ENCODE measurements around the gene GGT6. TPM values are rescaled to one million over a fixed set of nuclear protein-coding genes. Genes with fewer than 3 reads are reported as not detected.
"Not testable (repeated sequence)": the region's sequence is repeated elsewhere in the genome, so short reads cannot be mapped to it uniquely, and the experiment has no call there.

The GGT6 gene
- polyA plus RNA-seq, 1 experiment = not detected

DNA sequence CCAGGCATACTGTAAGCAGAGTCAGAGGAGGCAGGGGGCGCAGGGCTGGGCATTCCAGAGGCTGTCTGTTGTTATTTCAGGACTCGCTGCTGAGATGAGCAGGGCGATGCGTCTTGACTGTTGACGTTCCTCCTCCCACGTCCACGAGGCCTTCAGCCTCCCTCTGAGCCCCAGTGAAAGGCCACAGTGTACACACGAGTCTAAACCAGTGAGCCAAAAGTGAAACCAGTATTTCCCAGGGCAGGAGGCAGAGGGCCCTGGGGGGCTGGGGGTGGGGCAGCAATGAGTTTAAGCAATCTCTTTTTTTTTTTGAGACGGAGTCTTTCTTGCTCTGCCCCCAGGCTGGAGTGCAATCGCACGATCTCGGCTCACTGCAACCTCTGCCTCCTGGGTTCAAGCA lies 45.4 kb upstream of the GGT6 start:
- CTCF ChIA-PET = no interaction called here
- Histone ChIP-seq H3K36me3 (ENCODE audit: control insufficient read depth, insufficient read depth, low read length) (no peaks in the 10 kb centered on the region), H3K27me3 (ENCODE audit: control insufficient read depth, insufficient read depth, low read length) (peaks cover 19% of the 10 kb centered on the region), H3K4me3 (ENCODE audit: low read depth, low read length) (no peak overlapping the region)
- POLR2A ChIA-PET = no interaction called here
- TF ChIP-seq, protein P1, sequence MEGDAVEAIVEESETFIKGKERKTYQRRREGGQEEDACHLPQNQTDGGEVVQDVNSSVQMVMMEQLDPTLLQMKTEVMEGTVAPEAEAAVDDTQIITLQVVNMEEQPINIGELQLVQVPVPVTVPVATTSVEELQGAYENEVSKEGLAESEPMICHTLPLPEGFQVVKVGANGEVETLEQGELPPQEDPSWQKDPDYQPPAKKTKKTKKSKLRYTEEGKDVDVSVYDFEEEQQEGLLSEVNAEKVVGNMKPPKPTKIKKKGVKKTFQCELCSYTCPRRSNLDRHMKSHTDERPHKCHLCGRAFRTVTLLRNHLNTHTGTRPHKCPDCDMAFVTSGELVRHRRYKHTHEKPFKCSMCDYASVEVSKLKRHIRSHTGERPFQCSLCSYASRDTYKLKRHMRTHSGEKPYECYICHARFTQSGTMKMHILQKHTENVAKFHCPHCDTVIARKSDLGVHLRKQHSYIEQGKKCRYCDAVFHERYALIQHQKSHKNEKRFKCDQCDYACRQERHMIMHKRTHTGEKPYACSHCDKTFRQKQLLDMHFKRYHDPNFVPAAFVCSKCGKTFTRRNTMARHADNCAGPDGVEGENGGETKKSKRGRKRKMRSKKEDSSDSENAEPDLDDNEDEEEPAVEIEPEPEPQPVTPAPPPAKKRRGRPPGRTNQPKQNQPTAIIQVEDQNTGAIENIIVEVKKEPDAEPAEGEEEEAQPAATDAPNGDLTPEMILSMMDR (IDR thresholded peaks at IDR 0.05; ENCODE audit: insufficient read depth, low read depth, low read length) = no peak
- no peak for DNase-seq (ENCODE audit: low read depth)

DNA sequence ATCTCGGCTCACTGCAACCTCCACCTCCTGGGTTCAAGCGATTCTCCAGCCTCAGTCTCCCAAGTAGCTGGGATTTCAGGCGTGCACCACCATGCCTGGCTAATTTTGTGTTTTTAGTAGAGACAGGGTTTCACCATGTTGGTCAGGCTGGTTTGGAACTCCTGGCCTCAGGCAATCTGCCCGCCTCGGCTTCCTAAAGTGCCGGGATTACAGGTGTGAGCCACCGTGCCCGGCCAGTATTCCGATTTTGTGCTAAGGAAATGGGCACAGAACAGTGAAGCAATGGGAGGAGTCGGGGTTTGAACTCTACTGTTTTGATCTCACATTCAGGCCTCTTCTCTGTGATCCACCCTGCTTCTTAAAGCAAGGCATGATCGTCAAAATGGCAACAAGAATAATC lies 44.4 kb upstream of the GGT6 start:
- H3K27me3 ChIP-seq (ENCODE audit: control insufficient read depth, insufficient read depth, low read length) = peaks cover 18% of the 10 kb centered on the region
- POLR2A ChIA-PET; H3K36me3 ChIP-seq (ENCODE audit: control insufficient read depth, insufficient read depth, low read length); DNase-seq (ENCODE audit: low read depth); CTCF ChIA-PET; H3K4me3 ChIP-seq (ENCODE audit: low read depth, low read length): not testable (repeated sequence)

DNA sequence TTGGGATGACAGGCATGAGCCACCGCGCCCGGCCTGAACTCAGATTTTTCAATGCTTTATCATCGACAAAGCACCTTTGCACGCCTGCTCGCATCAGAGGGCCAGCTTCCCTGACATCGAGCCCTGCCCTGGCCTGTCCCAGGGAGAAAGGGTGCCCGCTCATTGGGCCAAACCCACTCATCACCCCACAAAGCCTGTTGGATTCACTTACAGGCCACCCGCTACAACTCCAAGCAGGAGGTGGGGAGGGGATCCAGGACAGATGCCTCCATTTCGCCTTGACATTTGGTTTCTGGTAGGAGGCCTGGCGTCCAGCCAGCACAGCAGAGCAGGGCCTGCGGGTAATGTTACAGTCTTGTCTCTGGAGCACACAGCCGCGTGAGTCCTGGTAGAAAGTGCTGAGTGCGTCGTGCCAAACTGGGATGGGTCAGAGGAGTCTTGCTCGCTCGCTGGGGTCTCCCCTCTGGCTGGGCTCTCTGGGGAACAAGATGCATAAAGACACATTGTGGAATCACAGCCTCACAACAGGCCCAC lies 43.8 kb upstream of the GGT6 start:
- POLR2A ChIA-PET = no interaction called here
- DNase-seq (ENCODE audit: low read depth) = no peak
- TF ChIP-seq, protein P1 (IDR thresholded peaks at IDR 0.05; ENCODE audit: insufficient read depth, low read depth, low read length) = no peak
- H3K27me3 ChIP-seq (ENCODE audit: control insufficient read depth, insufficient read depth, low read length) = peaks cover 21% of the 10 kb centered on the region
- no peak overlapping the region for H3K4me3 ChIP-seq (ENCODE audit: low read depth, low read length)
- no peaks in the 10 kb centered on the region for H3K36me3 ChIP-seq (ENCODE audit: control insufficient read depth, insufficient read depth, low read length)
- CTCF ChIA-PET = interaction anchor here (9.5 kb wide), 1 partner anchor 38 kb away, joined by 52 read pairs; no protein-coding TSS in a partner anchor

DNA sequence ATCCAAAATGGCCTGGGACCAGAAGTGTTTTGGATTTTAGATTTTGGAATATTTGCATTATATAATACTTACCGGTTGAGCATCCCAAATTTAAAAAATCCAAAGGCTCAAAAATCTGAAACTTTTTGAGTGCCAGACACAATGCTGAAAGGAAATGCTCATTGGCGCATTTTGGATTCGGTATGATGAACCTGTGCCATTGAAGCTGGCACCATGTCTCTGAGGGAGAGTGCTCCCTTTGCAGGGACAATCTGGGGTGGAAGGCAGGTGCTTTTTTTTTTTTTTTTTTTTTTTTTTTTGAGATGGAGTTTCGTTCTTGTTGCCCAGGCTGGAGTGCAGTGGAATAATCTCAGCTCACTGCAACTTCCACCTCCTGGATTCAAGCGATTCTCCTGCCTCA lies 41.7 kb upstream of the GGT6 start:
- TF ChIP-seq, protein P1 (IDR thresholded peaks at IDR 0.05; ENCODE audit: insufficient read depth, low read depth, low read length) = no peak
- Histone ChIP-seq H3K27me3 (ENCODE audit: control insufficient read depth, insufficient read depth, low read length) (peaks cover 13% of the 10 kb centered on the region), H3K4me3 (ENCODE audit: low read depth, low read length) (no peak overlapping the region), H3K36me3 (ENCODE audit: control insufficient read depth, insufficient read depth, low read length) (no peaks in the 10 kb centered on the region)
- ChIA-PET CTCF (interaction anchor here (9.5 kb wide), 1 partner anchor 36 kb away, joined by 52 read pairs; no protein-coding TSS in a partner anchor), POLR2A (no interaction called here)
- no peak for DNase-seq (ENCODE audit: low read depth)

DNA sequence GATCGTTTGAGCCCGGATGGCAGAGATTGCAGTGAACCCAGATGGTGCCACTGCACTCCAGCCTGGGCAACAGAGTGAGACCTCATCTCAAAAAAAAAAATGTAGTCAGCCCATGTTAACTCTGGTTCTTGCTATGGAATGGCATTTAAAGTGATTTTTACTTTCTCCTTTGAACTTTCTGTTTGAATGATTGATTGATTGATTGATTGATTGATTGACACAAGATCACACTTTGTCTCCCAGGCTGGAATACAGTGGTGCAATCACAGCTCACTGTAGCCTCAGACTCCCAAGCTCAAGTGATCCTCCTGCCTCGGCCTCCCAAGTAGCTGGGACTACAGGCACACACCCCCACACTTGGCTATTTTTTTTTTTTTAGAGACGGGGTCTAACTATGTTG lies 40.9 kb upstream of the GGT6 start:
- ChIA-PET POLR2A (no interaction called here), CTCF (interaction anchor here (1.0 to 9.5 kb wide), 2 partner anchors 23 to 35 kb away, joined by 4 to 52 read pairs; no protein-coding TSS in a partner anchor)
- TF ChIP-seq, protein P1 (IDR thresholded peaks at IDR 0.05; ENCODE audit: insufficient read depth, low read depth, low read length) = no peak
- no peaks in the 10 kb centered on the region for H3K36me3 ChIP-seq (ENCODE audit: control insufficient read depth, insufficient read depth, low read length)
- H3K4me3 ChIP-seq (ENCODE audit: low read depth, low read length) = no peak overlapping the region
- H3K27me3 ChIP-seq (ENCODE audit: control insufficient read depth, insufficient read depth, low read length) = peaks cover 13% of the 10 kb centered on the region
- no peak for DNase-seq (ENCODE audit: low read depth)

DNA sequence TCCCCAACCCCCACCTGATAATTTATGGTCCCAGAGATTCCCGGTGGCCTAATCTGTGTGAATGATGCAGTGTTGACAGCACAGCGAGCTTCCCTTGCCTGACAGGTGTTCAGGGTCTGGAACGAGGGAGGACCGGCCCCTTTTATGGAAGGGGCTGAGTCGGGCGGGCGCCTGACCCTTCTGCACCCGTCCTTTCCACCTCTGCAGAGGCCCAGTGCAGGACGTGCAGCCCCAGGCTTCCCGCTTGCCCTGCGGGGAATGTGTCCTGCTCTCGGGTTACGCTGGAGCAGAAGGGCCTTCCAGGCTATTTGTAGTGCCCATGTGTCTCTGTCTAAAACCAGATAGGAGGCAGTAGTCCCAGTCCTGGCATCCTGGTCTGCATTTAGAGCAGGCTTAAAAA lies 40.2 kb upstream of the GGT6 start:
- Histone ChIP-seq H3K36me3 (ENCODE audit: control insufficient read depth, insufficient read depth, low read length) (no peaks in the 10 kb centered on the region), H3K4me3 (ENCODE audit: low read depth, low read length) (no peak overlapping the region), H3K27me3 (ENCODE audit: control insufficient read depth, insufficient read depth, low read length) (peaks cover 13% of the 10 kb centered on the region)
- ChIA-PET CTCF (interaction anchor here (1.0 to 9.5 kb wide), 2 partner anchors 24 to 34 kb away, joined by 4 to 52 read pairs; no protein-coding TSS in a partner anchor), POLR2A (interaction anchor here (0.7 kb wide), 1 partner anchor 45 kb away, joined by 3 read pairs; no protein-coding TSS in a partner anchor)
- TF ChIP-seq, protein P1 (IDR thresholded peaks at IDR 0.05; ENCODE audit: insufficient read depth, low read depth, low read length) = no peak
- DNase-seq (ENCODE audit: low read depth) = no peak
